Cardiac septum (tissue), 1 donor: ENCODE measurements around the gene CDH13. TPM values are rescaled to one million over a fixed set of nuclear protein-coding genes. Genes with fewer than 3 reads are reported as not detected.

ENCODE experiments used
- DNase-seq: peaks from one replicate; pipeline ENCODE4 v3.0.0-alpha.2; 2020; ENCODE audit warnings: low spot score
- intact Hi-C: fragments of 100-400 bp; cut with DNase I; formaldehyde crosslinking; loops from one replicate; pipeline ENCODE4 v1.14.0; 2022
- total RNA-seq: library from RNA; stranded (reverse); fragmentation: NEBNext Ultra II Directional; extraction: Animal tissue kit (Norgen Biotek cat#: 25700); gene quantifications from one replicate; pipeline ENCODE4 v1.2.1, GENCODE V29; 2021
- donor health status: DM: no; HTN: no; CAD: no.

CDH13 gene
- total RNA-seq, 1 donor from 2014 or later: 108 TPM

DNA sequence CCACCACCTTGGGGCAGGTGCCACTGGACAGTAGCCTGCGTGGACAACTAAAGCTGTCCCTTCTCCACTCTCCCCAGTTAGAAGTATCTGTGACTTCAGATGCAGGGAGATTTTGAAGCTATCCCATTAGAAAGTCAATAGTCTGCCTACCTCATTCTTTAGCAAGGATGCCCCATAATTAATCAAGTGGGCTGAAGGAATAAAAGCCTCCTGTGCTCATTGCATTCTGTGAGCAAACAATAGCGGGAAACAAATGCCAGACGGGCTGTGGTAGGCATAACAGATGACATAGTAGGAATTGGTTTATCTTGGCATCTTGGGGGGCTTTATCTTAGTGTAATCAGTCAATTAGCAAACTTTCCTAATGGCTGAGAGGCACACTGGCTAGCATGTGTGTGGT lies 1084.3 kb downstream of the CDH13 start:
- DNase-seq: no peak
- intact Hi-C loops: no loop called here

GRCh38 chr16:83713597-83713996 lies 1086.8 kb downstream of the CDH13 start:
- DNase-seq: no peak
- intact Hi-C loops: no loop called here

GRCh38 chr16:83714286-83714685 lies 1087.5 kb downstream of the CDH13 start:
- no peak for DNase-seq
- intact Hi-C loops: no loop called here

DNA sequence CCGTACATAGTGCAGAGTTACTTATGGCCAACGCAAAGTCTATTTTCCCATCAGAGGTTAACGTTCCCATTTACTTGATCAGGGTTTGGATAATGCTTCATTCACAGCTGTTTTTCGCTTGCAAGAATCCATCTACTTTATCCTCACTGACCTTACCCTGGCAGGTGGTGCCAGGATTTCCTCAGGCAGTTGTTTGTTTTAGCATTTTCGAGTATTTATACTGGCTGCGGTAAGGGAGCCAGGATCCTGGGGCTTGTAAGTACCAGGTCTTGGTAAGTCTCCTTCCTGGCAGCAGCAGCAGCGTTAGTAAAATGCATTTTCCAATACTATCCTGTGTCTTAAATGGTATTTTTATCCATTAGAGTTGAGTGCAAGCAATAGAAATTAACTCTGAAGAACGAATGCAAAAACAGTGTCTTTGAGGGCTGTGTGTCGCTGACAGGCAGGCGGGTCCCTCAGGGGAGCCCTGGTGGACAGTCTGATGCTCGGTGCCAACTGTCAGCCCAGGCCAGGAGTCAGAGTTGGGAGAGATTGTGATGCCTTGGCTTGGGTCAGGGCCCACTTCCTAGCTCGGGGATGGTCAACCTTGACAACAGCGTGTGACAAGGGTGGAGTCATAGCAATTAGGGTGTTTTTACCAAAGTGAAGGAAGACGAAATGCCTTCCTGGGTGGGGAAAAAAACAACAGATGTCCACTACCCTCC lies 1088.6 kb downstream of the CDH13 start:
- intact Hi-C loops: no loop called here
- no peak for DNase-seq

- no peak for DNase-seq
- intact Hi-C loops: no loop called here
Observed at GRCh38 chr16:83717308-83717707, 1090.5 kb downstream of the CDH13 start.

DNA sequence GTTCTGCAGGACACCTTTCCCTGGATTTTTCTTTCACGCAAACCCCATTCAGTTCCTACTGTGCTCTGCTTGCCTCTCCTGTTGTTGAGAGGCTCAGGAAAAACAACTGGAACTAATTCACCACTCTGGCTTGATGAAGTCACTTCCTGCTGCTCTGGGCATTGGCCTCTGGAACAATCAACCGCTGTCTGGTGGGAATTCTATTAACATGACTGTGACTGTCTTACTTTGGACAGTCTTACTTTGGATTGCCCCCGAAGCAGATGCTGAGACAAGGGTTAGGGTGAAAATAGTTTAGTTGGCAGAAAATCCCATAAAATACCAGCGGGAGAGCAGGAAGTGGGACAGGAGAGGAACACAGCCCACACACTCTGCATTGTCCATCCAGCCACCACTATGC lies 1091.0 kb downstream of the CDH13 start:
- intact Hi-C loops: no loop called here
- DNase-seq: no peak

GRCh38 chr16:83720213-83720612 lies 1093.4 kb downstream of the CDH13 start:
- intact Hi-C loops: no loop called here
- no peak for DNase-seq

GRCh38 chr16:83720981-83721380 lies 1094.2 kb downstream of the CDH13 start:
- intact Hi-C loops: no loop called here
- no peak for DNase-seq

DNA sequence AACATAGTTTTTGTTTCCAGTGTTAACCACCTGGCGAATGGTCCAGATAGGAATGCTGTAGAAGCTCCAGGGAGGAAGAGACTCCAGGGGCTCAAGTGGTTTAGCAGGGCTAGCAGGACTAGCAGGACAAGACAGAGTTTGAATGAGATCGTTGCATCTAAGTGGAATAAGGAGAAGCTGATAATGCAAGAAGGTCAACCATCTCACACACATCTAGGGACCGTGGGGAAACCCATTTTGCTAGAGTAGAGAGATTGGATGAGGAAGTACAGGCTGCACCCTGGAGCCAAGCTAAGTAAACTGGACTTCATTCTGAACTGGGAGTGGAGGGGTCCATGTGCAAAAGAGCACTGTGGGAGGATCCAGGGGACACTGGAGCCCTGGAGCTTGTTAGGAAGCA lies 1094.9 kb downstream of the CDH13 start:
- intact Hi-C loops: no loop called here
- DNase-seq: no peak

DNA sequence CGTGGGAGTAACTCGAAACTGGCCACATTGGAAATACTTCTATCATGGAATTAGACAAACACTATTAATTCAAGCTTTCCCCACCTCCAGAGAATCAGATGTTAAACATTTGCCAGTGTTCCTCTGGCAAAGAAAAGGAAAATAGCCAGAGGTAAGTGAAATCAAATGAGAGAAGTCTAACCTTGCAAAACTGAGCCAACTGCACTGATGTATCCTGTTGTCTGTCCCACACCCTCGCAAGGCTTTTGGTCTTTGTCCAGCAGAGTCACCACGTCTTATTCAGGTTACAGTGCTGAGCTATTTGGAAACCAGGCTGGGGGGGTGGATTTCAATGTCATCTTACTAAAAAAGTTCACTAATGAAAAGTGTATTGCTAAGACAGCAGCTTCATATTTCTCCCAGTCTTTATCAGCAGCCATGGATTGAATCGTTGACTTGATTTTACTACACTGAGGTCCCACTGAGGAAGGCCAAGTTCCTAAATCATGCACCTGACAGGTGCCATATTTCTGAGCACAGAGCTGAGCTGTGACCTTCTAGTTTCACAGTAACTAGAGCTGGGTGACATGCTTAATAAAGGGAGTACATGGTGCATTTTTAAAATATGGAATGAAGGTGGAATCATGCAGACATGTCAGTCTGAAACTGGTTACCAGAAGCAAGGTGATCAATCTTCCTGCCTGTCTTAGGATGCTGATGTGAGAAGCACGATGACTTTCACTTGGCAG lies 1095.9 kb downstream of the CDH13 start:
- intact Hi-C loops: no loop called here

DNA sequence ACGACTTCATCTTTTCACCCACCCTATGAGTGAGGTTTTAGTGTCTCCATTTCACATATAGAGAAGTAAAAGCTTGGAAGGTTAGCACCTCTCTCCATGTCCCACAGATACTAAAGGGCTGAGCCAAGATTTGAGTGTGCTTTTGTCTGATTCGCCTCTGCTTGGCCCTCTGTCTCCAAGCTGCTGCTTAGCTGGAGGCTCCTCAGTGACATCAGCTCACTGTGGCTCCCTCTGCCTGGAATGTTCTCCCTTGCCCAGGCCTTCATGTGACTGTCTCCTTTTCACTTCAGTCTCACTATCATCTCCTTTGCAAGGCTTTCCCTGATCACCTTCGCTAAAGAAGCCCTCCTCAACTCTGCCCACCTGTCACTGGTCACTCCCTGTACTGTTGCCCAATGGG lies 1096.5 kb downstream of the CDH13 start:
- intact Hi-C loops: no loop called here
- no peak for DNase-seq

More for the DNA sequence above, 1095.9 kb downstream of the CDH13 start:
- DNase-seq: no peak

DNA sequence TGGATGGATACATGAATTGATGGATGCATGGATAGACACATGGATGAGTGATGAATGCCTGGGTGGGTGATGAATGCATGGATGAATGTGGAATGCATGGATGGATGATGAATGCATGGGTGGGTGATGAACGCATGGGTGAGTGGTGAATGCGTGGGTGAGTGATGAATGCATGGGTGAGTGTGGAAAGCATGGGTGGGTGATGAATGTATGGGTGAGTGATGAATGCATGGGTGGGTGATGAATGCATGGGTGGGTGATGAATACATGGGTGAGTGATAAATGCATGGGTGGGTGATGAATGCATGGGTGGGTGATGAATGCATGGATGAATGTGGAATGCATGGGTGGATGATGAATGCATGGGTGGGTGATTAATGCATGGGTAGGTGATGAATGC lies 1097.1 kb downstream of the CDH13 start:
- intact Hi-C loops: no loop called here
- DNase-seq: no peak

DNA sequence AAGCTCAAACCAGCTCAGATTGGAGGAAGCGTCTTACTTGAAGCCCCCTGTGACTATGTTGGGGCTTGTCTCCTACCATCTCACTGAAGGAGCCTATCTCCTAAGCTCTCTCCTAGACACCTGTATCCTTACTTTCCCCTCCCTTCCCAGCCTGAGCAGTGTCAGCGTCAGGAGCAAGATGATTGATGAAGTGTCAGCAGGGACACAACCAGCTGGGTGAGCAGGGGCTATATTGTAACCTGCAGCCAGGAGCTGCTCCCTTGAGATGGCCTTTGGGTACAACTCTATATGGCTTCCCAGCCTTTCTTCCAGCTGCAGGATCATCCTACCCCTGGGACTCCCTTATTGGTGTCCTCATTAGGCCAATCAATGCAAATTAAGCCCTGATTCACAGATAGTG lies 1097.8 kb downstream of the CDH13 start:
- no peak for DNase-seq
- intact Hi-C loops: no loop called here

DNA sequence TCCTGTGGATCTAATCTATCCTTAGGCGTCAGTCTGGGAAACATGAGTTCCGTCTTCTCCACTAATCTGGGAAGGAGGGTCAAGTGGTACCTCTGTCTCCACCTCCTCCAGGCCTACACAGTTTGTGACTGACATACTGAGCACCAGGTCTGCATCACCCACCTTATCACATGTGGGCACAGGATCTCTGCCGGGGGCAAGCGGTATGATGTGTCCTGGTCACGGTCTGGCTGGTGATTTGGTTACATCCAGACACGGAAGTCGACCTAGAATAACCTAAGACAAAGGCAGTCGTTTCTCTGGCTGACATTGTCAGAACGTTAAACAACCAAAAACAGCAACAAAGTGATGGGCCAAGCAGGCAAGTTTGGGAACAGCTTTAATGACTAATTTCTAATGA lies 1098.5 kb downstream of the CDH13 start:
- no peak for DNase-seq
- intact Hi-C loops: no loop called here

DNA sequence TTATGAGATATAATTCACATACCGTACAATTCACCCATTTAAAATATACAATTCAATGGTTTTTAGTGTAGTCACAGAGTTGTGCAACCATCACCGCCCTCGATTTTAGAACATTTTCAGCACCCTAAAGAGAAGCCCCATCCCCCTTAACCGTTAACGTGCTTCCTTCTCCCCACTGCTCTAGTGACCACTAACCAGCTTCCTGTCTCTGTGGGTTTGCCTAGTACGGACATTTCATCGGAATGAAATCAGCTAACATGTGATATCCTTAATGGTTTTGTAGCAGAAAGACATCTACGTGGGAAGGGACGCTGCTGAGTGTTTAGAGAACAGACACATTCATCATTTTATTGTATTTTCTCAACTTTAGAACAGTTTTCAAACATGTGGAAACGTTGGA lies 1100.2 kb downstream of the CDH13 start:
- intact Hi-C loops: no loop called here

GRCh38 chr16:83727751-83728352 lies 1101.1 kb downstream of the CDH13 start:
- DNase-seq: no peak
- intact Hi-C loops: no loop called here

More for the DNA sequence above, 1100.2 kb downstream of the CDH13 start:
- DNase-seq: no peak

DNA sequence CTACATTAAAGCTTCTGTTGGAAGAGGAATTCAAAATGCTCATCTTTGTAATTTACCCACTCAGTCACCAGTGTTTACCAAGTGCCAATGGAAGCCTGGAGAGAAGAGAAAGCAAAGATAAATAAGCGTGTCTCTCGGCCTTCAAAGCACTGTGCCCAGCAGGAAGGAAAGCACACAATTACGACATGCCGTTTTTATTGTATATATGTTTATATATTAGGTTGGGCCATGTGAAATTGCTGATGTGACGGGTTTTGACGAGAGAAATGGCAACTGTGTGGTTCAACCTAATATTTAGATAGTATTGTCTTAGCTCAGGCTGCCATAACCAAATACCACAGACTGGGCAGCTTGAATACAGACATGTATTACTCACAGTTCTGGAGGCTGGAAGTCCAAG lies 1101.7 kb downstream of the CDH13 start:
- intact Hi-C loops: no loop called here
- no peak for DNase-seq

DNA sequence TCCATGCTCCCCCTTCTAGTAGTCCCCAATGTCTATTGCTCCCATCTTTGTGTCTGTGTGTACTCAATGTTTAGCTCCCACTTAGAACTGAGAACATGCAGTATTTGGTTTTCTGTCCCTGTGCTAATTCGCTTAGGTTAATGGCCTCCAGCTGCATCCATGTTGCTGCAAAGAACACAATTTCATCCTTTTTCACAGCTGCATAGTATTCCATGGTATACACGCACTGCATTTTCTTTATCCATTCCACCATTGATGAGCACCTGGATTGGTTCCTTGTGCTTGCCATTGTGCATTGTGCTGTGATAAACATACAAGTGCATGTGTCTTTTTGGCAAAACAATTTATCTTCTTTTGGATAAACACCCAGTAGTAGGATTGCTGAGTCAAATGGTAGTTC lies 1104.0 kb downstream of the CDH13 start:
- no peak for DNase-seq
- intact Hi-C loops: no loop called here

DNA sequence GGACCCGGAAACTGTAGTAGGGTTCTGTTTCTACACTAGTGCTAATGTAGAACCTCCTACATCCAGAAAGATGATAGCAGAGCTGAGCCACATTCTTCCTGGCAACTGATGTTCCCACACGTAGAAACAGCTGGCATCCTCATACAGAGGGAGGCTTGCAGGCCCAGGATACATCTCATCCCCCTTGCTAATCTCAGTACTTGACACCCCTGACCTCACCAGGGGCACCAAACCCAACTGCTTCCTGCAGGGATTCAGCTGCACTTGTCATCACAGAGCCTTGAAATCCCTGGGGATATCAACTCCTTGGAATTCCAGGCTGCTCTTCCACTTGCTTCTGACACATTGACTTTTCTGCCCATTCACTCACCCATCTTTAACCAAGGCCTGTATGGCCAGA lies 1105.8 kb downstream of the CDH13 start:
- intact Hi-C loops: no loop called here
- DNase-seq: no peak

DNA sequence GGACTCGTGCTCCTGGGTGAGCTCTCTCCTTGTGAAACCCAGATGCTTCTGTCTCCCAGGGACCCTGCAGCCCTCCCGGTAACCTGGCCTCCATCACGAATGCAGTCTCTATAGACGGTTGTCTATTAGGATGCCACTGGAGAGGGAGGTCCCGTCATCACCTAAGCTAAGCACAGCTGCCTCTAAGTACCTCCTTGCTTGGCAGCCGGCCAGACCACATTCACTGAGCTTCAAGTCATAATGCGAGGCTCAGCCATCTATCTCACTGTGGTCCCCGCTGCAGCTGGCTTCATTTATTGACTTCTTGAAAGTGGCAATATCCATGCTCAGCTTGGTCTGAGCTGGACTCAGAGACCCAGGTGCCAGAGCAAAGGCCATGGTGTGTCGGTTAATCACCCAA lies 1106.5 kb downstream of the CDH13 start:
- no peak for DNase-seq
- intact Hi-C loops: no loop called here

GRCh38 chr16:83734136-83734535 lies 1107.4 kb downstream of the CDH13 start:
- intact Hi-C loops: no loop called here
- DNase-seq: no peak
